ENCODE results near the gene ZC3H11A. TPM values are rescaled to one million over a fixed set of nuclear protein-coding genes. Genes with fewer than 3 reads are reported as not detected.

ZC3H11A gene
- polyA plus RNA-seq, 5 donors, result 123 to 169 (median 153) TPM

GRCh38 chr1:203839081-203839480 lies 43.7 kb downstream of the ZC3H11A start:
- peak in 1 of 2 donors; percentile 31 for DNase-seq

- no peak for DNase-seq
These were observed 44.9 kb downstream of the ZC3H11A start for GRCh38 chr1:203840208-203840808.

DNA sequence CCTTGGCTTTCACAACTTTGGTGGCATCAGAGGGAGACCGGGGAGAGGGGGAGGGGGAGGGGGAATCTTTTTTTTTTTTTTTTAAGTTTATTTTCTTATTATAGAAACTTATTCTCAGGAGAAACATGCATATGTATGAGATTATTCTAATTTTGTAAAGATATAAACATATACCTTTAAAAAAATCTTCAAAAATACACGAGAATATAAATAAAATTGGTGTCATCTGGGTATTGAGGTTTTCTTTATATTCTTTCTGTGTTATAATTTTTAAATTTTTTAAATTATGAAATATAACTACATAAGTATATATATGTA lies 47.1 kb downstream of the ZC3H11A start:
- no peak for DNase-seq

DNA sequence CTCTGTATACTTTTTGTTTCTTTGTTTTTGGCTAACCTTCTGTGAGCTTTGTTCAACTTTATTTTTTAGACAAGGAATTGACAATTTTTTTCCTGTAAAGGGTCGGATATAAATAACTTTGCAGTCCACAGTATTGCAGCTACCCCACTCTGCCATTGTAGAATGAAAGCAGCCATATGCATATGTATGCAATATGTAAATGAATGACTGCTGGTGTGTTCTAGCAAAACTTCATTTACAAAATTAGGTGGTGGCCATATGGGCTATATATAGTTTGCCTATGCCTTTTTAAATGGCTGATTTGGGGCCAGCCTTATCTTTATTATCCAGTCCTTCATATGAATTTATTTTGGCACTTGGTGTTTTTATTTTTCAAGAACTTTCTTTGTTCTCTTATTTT lies 48.0 kb downstream of the ZC3H11A start:
- no peak for DNase-seq

Other genes starting within 250 kb of the ZC3H11A start
- gene ATP2B4, start 168.8 kb upstream of the ZC3H11A start, polyA plus RNA-seq (ENCODE audit: insufficient read depth in 1 of 5, insufficient read length in 5 of 5, low replicate concordance in 1 of 5), result 100 to 1,000 TPM in 4 of 5 donors, 10 to 100 TPM in 1; 86.2 to 133 (median 111) TPM
- under 1 TPM; 0.21 to 0.31 (median 0.28) TPM for gene LAX1, start 30.4 kb upstream of the ZC3H11A start, polyA plus RNA-seq (ENCODE audit: insufficient read depth in 1 of 5, insufficient read length in 5 of 5, low replicate concordance in 1 of 5)
- 10 to 100 TPM in 4 of 5 donors, 1 to 10 TPM in 1; 10.0 to 29.7 (median 17.9) TPM for gene ZBED6, start within 50 bp of the ZC3H11A start, polyA plus RNA-seq (ENCODE audit: insufficient read depth in 1 of 5, insufficient read length in 5 of 5, low replicate concordance in 1 of 5)
- 100 to 1,000 TPM; 239 to 362 (median 285) TPM for gene SNRPE, start 66.0 kb downstream of the ZC3H11A start, polyA plus RNA-seq (ENCODE audit: insufficient read depth in 1 of 5, insufficient read length in 5 of 5, low replicate concordance in 1 of 5)